ENCODE measurements around the gene DNAI2.
A peak's percentile ranks its signal among the peaks of the same experiment; 100 is the strongest.

- TF ChIP-seq EZH2 (IDR thresholded peaks at IDR 0.05; ENCODE audit: insufficient read depth, low read length) (peak; percentile 60), CTCF (IDR thresholded peaks at IDR 0.05; ENCODE audit: insufficient read depth, low read depth, low read length) (no peak)
These were observed 82.8 kb downstream of the DNAI2 start for GRCh38 chr17:74356646-74357465.

Measured in astrocyte (in vitro differentiated cells and primary cell).